Psoas muscle (tissue), 8 donors: ENCODE measurements around the gene TBCK. TPM values are rescaled to one million over a fixed set of nuclear protein-coding genes. Genes with fewer than 3 reads are reported as not detected.

Experiments
- ATAC-seq, 4 donors: fragments of 200-7000 bp; cut with Tn5 transposase; one replicate each; pipeline ENCODE4 v1.9.1; 2020; ENCODE audit warnings: moderate library complexity in 3 of 4, mild to moderate bottlenecking in 2 of 4
- DNase-seq, 2 donors: peaks; one replicate each; pipeline ENCODE4 v3.0.0-alpha.2; 2020
- H3K27ac ChIP-seq: fragments of 200-600 bp; one replicate; pipeline ENCODE4 v1.8.0; 2022
- H3K27me3 ChIP-seq, 3 donors: fragments of 200-600 bp in 1 of 3; one replicate each; pipeline versions ENCODE4 v1.6.1 to v1.8.0; 2013 to 2022; ENCODE audit warnings: low read length in 2 of 3, mild to moderate bottlenecking in 2 of 3, moderate library complexity in 1 of 3; ENCODE audit not compliant: insufficient read depth in 3 of 3
- H3K36me3 ChIP-seq, 2 donors: fragments of 200-600 bp in 1 of 2; one replicate each; pipeline versions ENCODE4 v1.6.1 to v1.8.0; 2013 to 2022; ENCODE audit warnings: low read depth in 1 of 2, mild to moderate bottlenecking in 1 of 2, moderate library complexity in 1 of 2; ENCODE audit not compliant: insufficient read depth in 1 of 2
- H3K4me1 ChIP-seq: fragments of 200-600 bp; one replicate; pipeline ENCODE4 v1.8.0; 2022
- H3K4me3 ChIP-seq: fragments of 200-600 bp; one replicate; pipeline ENCODE4 v1.8.0; 2022; ENCODE audit warnings: mild to moderate bottlenecking
- H3K9me3 ChIP-seq: fragments of 200-600 bp; one replicate; pipeline ENCODE4 v1.8.0; 2022
- WGBS, 3 donors: extraction: QIAGEN DNeasy Blood & Tissue Kit; methylation state at CpG; one replicate each; pipeline versions ENCODE4 v1.1.6 to v1.1.7; 2013; 5-methylcytosine and 5-hydroxymethylcytosine counted together
- intact Hi-C, 2 donors: fragments of 100-400 bp; cut with DNase I; formaldehyde crosslinking; loops; one replicate each; pipeline versions ENCODE4 v1.11.0 to v1.14.2; 2022
- polyA plus RNA-seq, 3 donors: library from polyadenylated mRNA; stranded (reverse); fragments of 200-250 nt; gene quantifications; one replicate each; pipeline ENCODE4 v1.2.3, GENCODE V29; 2013
- total RNA-seq, 4 donors: library from RNA; stranded (reverse); fragmentation: NEBNext Ultra II Directional in 2 of 4; extraction: Animal tissue kit (Norgen Biotek cat#: 25700) in 2 of 4; gene quantifications; one replicate each; pipeline versions ENCODE4 v1.2.1 to v1.2.4, GENCODE V29; 2021 to 2023
- TF ChIP-seq, protein P1 (sequence below): fragments of 200-600 bp; IDR thresholded peaks from one replicate; pipeline ENCODE4 v1.8.0; 2022; ENCODE audit warnings: antibody characterized with exemption
- donor health status: healthy with polysubstance abuse.
- donor health status: DM: no; HTN: no; CAD: no; lungs with moderate emphysema.
- donor health status: Bipolar disorder and iron deficiency.
- donor health status: healthy.
- donor health status: DM: yes; HTN: yes; CAD: no.
- donor health status: DM: no; HTN: no; CAD: no.
- donor health status: DM: no; HTN: no; CAD: no.
- donor health status: DM: yes; HTN: yes; CAD: no.

TBCK gene
- total and polyA plus RNA-seq, 7 donors = 1.9 to 16.8 (median 9.7) TPM

DNA sequence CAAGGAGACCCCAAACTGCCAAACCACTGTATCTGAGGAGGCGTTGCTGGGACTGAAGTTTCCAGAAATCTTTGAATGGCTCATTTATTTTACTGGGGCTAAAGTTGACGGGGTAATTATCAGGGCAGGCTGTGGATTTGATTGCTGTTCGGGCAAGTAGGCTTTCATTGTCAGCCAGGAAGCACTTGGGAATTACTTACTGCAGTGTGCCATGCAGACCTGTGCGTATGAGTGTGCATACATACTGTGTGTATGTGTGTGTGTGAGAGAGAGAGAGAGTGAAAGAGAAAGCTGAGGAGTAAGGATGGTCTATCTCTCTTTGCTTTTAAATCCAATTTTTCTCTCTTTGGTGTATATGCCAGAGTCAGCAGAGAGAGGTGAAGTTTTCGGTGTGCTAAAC, 298.0 kb downstream of the TBCK start:
- Histone ChIP-seq H3K27ac (no peak overlapping the region), H3K27me3 (no peaks in the 10 kb centered on the region), H3K4me1 (no peaks in the 10 kb centered on the region), H3K9me3 (peaks cover 3% of the 10 kb centered on the region), H3K36me3 (no peaks in the 10 kb centered on the region), H3K4me3 (no peak overlapping the region)
- ATAC-seq (no peak), DNase-seq (no peak)
- TF ChIP-seq, protein P1, sequence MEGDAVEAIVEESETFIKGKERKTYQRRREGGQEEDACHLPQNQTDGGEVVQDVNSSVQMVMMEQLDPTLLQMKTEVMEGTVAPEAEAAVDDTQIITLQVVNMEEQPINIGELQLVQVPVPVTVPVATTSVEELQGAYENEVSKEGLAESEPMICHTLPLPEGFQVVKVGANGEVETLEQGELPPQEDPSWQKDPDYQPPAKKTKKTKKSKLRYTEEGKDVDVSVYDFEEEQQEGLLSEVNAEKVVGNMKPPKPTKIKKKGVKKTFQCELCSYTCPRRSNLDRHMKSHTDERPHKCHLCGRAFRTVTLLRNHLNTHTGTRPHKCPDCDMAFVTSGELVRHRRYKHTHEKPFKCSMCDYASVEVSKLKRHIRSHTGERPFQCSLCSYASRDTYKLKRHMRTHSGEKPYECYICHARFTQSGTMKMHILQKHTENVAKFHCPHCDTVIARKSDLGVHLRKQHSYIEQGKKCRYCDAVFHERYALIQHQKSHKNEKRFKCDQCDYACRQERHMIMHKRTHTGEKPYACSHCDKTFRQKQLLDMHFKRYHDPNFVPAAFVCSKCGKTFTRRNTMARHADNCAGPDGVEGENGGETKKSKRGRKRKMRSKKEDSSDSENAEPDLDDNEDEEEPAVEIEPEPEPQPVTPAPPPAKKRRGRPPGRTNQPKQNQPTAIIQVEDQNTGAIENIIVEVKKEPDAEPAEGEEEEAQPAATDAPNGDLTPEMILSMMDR = no peak
- WGBS, 3 donors = 62 to 79% (median 74%) methylated on average over 5 of the region's 5 CpGs
- intact Hi-C loops = no loop called here

DNA sequence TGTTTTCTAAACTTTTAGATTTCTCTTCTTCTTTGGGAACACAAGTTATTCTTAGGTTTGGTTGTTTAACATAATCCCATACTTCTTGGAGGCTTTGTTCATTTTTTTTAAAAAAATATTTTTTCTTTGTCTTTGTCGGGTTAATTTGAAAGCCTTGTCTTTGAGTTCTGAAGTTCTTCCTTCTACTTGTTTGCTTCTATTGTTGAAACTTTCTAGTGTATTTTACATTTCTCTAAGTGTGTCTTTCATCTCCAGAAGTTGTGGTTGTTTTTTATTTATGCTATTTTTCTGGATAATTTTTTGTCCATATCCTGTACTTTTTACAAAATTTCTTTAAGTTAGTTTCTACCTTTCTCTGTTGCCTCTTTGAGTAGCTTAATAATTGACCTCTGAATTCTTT, 304.6 kb downstream of the TBCK start:
- Histone ChIP-seq H3K27ac (no peak overlapping the region), H3K4me3 (no peak overlapping the region), H3K36me3 (no peaks in the 10 kb centered on the region), H3K4me1 (no peaks in the 10 kb centered on the region), H3K27me3 (no peaks in the 10 kb centered on the region), H3K9me3 (peaks cover 16% of the 10 kb centered on the region)
- no peak for DNase-seq
- no peak for ATAC-seq
- TF ChIP-seq, protein P1 = no peak
- intact Hi-C loops = no loop called here
- WGBS, 3 donors = 96 to 100% (median 100%) methylated on average over 1 of the region's 1 CpG

DNA sequence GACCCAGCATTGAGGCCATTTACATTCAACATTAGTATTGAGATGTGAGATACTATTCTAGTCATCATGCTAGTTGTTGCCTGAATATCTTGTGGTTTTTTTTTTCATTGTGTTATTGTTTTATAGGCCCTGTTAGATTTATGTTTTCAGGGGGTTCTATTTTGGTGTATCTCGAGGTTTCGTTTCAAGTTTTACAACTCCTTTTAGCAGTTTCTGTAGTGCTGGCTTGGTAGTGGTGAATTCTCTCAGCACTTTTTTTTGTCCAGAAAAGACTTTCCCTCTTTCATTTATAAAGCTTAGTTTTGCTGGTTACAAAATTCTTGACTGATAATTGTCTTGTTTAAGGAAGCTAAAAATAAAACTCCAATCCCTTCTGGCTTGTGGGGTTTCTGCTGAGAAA, 305.2 kb downstream of the TBCK start:
- ATAC-seq (no peak), DNase-seq (no peak)
- no peak overlapping the region for H3K27ac ChIP-seq
- H3K36me3 ChIP-seq = no peaks in the 10 kb centered on the region
- H3K27me3 ChIP-seq = no peaks in the 10 kb centered on the region
- H3K9me3 ChIP-seq = peaks cover 16% of the 10 kb centered on the region
- intact Hi-C loops = no loop called here
- 91 to 94% (median 91%) methylated on average over 2 of the region's 2 CpGs for WGBS, 3 donors
- H3K4me1 ChIP-seq = no peaks in the 10 kb centered on the region
- TF ChIP-seq, protein P1 = no peak
- no peak overlapping the region for H3K4me3 ChIP-seq

DNA sequence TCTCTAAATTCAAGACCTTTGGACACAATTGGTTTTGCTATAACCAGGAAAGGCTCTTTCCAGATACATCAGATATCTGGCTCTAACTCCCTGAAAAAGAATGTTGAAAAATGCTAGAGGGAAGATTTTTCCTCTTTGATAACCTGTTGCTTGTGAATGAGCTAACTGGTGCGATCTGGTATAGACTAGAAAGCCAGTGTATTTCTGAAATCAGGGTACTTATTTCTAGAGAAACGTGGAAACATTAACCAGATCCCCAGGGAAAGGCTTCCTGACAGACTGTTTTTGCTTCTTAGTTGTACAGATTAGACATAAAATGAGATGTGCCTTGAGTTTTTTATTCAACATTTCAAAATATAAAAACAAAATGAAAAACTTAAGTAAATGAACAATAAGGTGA, 313.0 kb downstream of the TBCK start:
- WGBS, 3 donors = 61 to 62% (median 62%) methylated on average over 2 of the region's 2 CpGs
- Histone ChIP-seq H3K27ac (no peak overlapping the region), H3K9me3 (no peaks in the 10 kb centered on the region), H3K4me1 (no peaks in the 10 kb centered on the region), H3K36me3 (no peaks in the 10 kb centered on the region), H3K4me3 (no peak overlapping the region), H3K27me3 (no peaks in the 10 kb centered on the region)
- DNase-seq (no peak), ATAC-seq (no peak)
- TF ChIP-seq, protein P1 = no peak
- intact Hi-C loops = no loop called here
